ENCODE measurements around the gene DSCAML1.

The DSCAML1 gene

GRCh38 chr11:117663414-117663813 is 133.6 kb downstream of the DSCAML1 start:
- no peak for DNase-seq (ENCODE audit: low spot score)

DNA sequence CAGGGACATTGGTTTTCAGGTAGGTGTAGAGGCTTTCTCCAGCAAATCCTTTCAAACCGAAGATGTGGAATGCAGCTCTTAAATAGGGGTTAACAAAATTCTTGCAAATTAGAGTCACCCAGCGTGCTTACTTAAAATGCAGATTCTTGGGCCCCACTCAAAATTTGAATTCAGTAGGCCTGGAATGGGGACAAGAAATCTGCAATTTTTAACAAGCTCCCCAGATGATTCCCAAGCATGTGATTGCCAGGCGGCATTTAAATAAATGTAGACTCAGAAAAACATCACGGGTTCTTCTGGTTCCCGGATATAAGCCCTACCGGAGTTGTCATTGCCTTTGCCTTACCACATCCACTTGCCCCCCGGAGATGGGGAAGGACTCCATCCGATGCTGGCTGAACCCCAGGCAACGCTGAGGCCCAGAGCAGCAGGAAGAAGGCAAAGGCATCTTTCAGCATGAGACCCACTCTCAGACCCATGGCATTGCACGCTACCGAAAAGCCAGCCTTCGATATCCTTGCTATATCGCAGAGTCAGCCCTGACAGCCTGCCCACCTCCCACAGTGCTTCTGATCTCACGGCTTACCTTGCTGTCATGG is 134.2 kb downstream of the DSCAML1 start:
- no peak for DNase-seq (ENCODE audit: low spot score)

- no peak for DNase-seq (ENCODE audit: low spot score)
Measured at GRCh38 chr11:117662255-117662654, 134.8 kb downstream of the DSCAML1 start.

DNA sequence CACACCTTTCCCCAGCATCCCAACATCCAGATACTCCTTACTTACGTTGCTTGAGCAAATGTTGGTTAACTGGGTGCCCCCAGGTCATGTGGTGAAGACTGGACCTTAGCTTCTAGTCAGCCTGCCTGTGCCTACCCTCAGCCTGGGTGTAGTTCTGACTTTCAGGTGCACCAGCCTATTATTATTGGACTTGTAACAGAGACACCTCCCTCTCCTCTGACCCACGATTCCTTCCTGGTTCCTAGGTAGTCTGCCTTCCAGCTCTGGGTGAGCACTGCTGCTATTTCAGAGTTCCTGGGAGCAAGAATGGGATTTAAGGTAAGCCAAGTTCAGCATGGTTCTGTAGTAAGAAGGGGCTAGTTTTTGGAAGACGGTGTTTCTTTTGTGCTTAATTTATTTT is 138.2 kb downstream of the DSCAML1 start:
- DNase-seq (ENCODE audit: low spot score) = no peak

GRCh38 chr11:117657794-117658193 is 139.2 kb downstream of the DSCAML1 start:
- no peak for DNase-seq (ENCODE audit: low spot score)

- no peak for DNase-seq (ENCODE audit: low spot score)
Measured at GRCh38 chr11:117654281-117655255, 142.4 kb downstream of the DSCAML1 start.

DNA sequence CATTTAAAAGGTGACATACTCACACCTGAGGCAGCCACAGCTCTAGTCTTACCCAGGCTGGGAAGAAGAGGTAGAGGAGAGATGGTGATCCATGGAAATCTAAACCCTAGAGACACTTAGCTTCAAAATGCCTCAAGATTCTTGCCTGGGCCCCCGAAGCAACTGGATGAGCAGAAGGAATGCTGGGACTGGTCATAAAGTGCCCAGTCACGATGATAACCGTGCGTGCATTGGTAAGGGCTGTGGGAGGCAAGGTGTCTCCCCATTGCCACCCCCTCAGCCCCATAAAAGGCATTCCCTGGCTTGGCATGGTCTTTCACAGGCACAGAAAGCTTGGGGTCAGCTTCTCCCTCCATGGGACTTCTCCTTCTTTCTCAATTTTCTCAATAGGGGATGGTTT is 144.5 kb downstream of the DSCAML1 start:
- no peak for DNase-seq (ENCODE audit: low spot score)

DNA sequence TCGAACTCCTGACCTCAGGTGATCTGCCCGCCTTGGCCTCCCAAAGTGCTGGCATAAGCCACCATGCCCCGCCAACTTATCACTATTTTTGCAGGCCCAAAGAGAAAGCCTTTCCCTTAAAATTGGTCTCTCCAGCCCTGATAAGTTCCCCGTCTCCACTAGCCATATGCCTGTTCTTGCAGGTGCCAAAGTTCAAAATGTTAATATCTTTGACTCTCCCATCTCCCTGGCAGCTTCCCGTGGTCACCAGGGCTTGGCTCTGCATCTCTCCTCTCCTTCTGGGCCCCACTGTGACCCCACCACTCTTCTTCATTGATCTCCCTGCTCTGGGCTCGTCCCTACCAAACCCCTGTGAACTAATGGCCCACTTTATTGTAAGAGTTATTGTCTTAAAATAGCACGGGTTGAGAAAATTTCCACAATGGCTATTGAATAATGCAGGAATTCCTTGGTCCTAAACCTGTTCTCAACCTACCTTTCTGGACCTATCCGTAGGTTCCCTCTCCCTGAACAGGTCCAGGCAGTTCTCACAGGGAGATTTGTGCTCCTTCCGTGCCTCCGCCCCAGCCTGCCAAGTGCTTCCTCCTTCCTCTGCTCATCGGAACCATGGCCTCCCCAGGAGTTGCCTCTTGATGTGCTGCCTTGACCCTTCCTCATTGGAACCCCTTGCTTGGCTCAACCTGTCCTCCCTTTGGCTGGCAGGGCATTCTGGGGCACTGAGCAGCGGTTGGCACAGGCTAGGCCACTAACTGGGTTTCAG is 147.5 kb downstream of the DSCAML1 start:
- no peak for DNase-seq (ENCODE audit: low spot score)

- no peak for DNase-seq (ENCODE audit: low spot score)
Measured at GRCh38 chr11:117647872-117648271, 149.1 kb downstream of the DSCAML1 start.

DNA sequence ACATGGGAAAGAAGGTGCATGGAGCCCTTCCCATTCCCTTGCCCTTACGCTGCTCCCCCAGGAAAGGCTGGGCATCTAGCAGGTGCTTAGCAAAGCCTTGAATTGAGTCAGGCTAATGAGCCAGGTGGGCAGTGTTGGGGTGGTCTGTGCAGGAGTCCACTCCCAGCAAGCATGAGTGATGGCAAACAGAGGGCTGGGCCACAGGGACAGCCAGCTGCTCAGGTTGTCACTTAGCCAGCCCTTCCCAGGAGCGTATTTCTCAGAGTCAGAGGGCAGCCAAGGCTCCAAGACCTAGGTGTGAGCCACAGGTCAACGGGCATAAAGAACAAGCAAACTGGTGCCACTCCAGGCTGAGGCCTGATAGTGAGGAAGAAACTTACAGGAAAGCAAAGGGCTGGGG is 149.8 kb downstream of the DSCAML1 start:
- no peak for DNase-seq (ENCODE audit: low spot score)

GRCh38 chr11:117646411-117646810 is 150.6 kb downstream of the DSCAML1 start:
- DNase-seq (ENCODE audit: low spot score) = no peak

- no peak for DNase-seq (ENCODE audit: low spot score)
Measured at GRCh38 chr11:117644403-117645155, 152.4 kb downstream of the DSCAML1 start.

DNA sequence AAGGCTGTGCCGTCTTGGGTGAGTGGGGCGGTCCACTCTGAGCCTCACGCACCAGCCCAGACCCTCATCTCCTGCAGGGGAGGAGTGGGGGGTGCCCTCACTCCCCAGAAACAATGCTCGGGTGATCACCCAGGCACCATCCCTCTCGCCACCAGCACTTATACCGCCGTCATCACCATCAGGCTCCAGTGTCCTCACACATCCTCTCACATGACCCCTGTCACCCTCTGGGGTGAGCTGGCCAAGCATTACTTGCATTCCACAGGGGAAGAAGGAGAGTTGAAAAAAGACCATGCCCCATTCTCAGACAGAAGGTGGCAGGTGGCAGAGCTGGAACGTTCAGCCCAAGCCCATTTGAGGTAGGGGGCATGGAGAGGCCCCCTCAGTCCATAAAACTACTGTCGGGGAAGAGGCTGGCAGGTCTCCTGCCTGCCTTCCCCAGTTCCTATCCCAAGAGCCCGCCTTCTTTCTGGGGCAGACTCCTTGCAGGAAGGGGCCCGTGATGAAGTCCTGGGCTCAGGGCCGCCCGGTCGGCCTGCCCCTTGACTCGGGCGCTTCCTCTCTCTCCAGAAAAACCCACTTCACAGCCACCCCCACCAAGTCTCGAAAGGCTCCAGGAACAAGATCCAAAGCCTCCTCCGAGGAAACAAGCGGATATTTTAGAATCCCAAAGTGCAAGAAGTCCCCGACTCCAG is 153.3 kb downstream of the DSCAML1 start:
- no peak for DNase-seq (ENCODE audit: low spot score)

DNA sequence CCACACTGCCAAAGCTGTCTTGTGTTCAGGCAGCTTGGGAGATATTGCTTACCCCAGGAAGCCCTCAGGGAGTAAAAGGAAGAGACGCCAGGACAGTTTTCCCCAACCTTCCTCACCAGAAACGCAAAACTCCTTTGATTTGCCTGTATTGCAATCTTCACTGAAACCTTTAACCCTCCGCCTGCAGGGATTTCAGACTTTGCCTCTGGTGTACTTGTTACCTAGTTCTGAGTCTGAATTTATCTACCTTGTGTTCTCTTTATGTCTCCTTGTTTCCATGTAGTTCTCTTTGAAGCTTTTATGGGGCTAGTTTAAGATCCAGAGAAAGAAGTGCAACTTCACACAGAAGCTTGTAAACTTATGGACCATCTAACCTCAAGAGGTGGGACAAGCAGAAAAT is 154.2 kb downstream of the DSCAML1 start:
- no peak for DNase-seq (ENCODE audit: low spot score)

DNA sequence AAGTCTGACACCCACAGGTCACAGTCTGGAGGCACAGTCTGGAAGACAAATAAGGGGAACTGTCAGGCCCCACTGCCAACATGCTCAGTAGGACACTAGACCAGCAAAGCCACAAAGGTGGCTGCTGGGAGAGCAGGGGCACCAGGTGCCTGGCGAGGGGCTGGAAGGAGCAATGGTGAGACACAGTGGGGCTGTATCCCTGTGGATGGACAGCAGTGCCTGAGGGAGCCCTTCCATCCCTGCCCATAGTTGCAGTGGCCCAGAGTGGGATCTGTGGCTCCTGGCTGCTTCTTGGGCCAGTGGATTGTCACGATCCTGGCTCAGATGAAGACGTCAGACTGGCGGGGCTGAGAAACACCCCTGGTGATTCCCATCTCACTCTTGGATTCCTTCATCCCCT is 154.6 kb downstream of the DSCAML1 start:
- peak; percentile 4 for DNase-seq (ENCODE audit: low spot score)

GRCh38 chr11:117641008-117641915 is 155.8 kb downstream of the DSCAML1 start:
- no peak for DNase-seq (ENCODE audit: low spot score)

GRCh38 chr11:117640041-117640440 is 157.0 kb downstream of the DSCAML1 start:
- no peak for DNase-seq (ENCODE audit: low spot score)

DNA sequence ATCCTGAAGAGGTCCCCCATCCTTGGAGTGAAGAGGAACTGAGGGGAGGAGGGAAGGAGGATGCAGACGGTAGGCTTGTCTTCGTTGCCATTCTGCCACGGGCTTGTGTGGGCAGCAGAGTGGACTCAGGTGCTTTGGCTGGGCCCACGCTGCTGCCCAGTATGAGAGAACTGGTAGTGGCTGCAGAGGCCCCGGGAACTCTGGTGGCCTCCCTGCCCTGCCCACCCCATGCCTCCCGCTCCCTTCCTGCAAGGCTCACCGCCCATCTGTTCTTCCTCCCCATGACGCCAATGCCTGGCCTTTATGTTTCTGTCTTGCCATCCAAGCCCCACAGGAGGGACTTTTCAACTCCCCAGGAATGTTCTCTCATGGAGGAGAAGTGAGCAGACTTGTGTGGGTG is 157.4 kb downstream of the DSCAML1 start:
- no peak for DNase-seq (ENCODE audit: low spot score)

GRCh38 chr11:117638911-117639543 is 158.0 kb downstream of the DSCAML1 start:
- no peak for DNase-seq (ENCODE audit: low spot score)

Data from NAMALWA (cell line).